SK-N-MC (cell line): Measurements from ENCODE around the gene DHCR7.

Experiments used
- EZH2 ChIP-seq: fragments of 200-600 bp; sonication (generic); IDR thresholded peaks from one replicate; pipeline ENCODE4 v1.6.1; 2017; ENCODE audit warnings: antibody characterized with exemption
- FOXP2 ChIP-seq: optimal IDR thresholded peaks from 2 replicates; pipeline ENCODE3; 2011; ENCODE audit warnings: mild to moderate bottlenecking, moderate library complexity; ENCODE audit not compliant: insufficient read depth; ENCODE audit errors: extremely low read length, control extremely low read depth
- POLR2AphosphoS5 ChIP-seq: IDR thresholded peaks from 2 replicates; pipeline ENCODE4 v1.6.1; 2012; ENCODE audit warnings: mild to moderate bottlenecking, low read depth, low read length, borderline replicate concordance

GRCh38 chr11:71462726-71463125 lies 14.5 kb upstream of the DHCR7 start:
- TF ChIP-seq EZH2 (no peak), POLR2AphosphoS5 (no peak), FOXP2 (no peak)
